MM.1S (cell line): Measurements from ENCODE around the gene PCYT1B.

ENCODE experiments used
- DNase-seq: peaks from one replicate; pipeline ENCODE4 v3.0.0-alpha.2; 2015
- H2AFZ ChIP-seq: fragments of 300-600 bp; sonication (generic); 2 replicates; pipeline ENCODE4 v1.6.0; 2016; ENCODE audit warnings: antibody characterized with exemption, low read length
- H3F3A ChIP-seq: fragments of 300-600 bp; sonication (generic); 2 replicates; pipeline ENCODE4 v1.6.1; 2016; ENCODE audit warnings: mild to moderate bottlenecking, antibody characterized with exemption, low read length, moderate library complexity, mixed read lengths; ENCODE audit not compliant: insufficient read depth
- H3K27ac ChIP-seq: fragments of 300-600 bp; sonication (generic); 2 replicates; pipeline ENCODE4 v1.5.1; 2016; ENCODE audit warnings: mild to moderate bottlenecking, low read length
- H3K27me3 ChIP-seq: fragments of 300-600 bp; sonication (generic); replicated peaks from 2 replicates; pipeline ENCODE4 v1.6.0; 2016; ENCODE audit warnings: low read length; ENCODE audit not compliant: insufficient read depth
- H3K36me3 ChIP-seq: fragments of 300-600 bp; sonication (generic); replicated peaks from 2 replicates; pipeline ENCODE4 v1.6.1; 2016; ENCODE audit warnings: mild to moderate bottlenecking, low read length, mixed read lengths; ENCODE audit not compliant: insufficient read depth
- H3K4me1 ChIP-seq: fragments of 300-600 bp; sonication (generic); 2 replicates; pipeline ENCODE4 v1.6.1; 2016; ENCODE audit warnings: low read length, mixed read lengths
- H3K4me2 ChIP-seq: fragments of 300-600 bp; sonication (generic); 2 replicates; pipeline ENCODE4 v1.6.0; 2016; ENCODE audit warnings: low read depth, low read length
- H3K4me3 ChIP-seq: fragments of 300-600 bp; sonication (generic); 2 replicates; pipeline ENCODE4 v1.5.1; 2016; ENCODE audit warnings: low read length, mixed read lengths
- H3K79me2 ChIP-seq: fragments of 300-600 bp; sonication (generic); 2 replicates; pipeline ENCODE4 v1.6.1; 2016; ENCODE audit warnings: mixed run types, low read length, mixed read lengths
- H3K9ac ChIP-seq: fragments of 300-600 bp; sonication (generic); 2 replicates; pipeline ENCODE4 v1.6.1; 2016; ENCODE audit warnings: low read length, mixed read lengths
- H3K9me2 ChIP-seq: fragments of 300-600 bp; sonication (generic); replicated peaks from 2 replicates; pipeline ENCODE4 v1.6.1; 2016; ENCODE audit warnings: mild to moderate bottlenecking, low read length, mixed read lengths; ENCODE audit not compliant: insufficient read depth
- H3K9me3 ChIP-seq: fragments of 300-600 bp; sonication (generic); replicated peaks from 2 replicates; pipeline ENCODE4 v1.6.1; 2016; ENCODE audit warnings: mild to moderate bottlenecking, low read length, mixed read lengths; ENCODE audit not compliant: insufficient read depth
- H4K20me1 ChIP-seq: fragments of 300-600 bp; sonication (generic); 2 replicates; pipeline ENCODE4 v1.6.1; 2016; ENCODE audit warnings: mild to moderate bottlenecking, low read length, moderate library complexity, mixed read lengths; ENCODE audit not compliant: insufficient read depth
- EZH2 ChIP-seq: fragments of 300-600 bp; sonication (generic); optimal IDR thresholded peaks from 2 replicates; pipeline ENCODE3; 2017; ENCODE audit warnings: low read depth, mild to moderate bottlenecking, antibody characterized with exemption, low read length, mixed read lengths
- EZH2phosphoT487 ChIP-seq: fragments of 300-600 bp; sonication (generic); IDR thresholded peaks from 2 replicates; pipeline ENCODE4 v1.6.1; 2018; ENCODE audit warnings: antibody characterized with exemption, low read length
- TF ChIP-seq, protein P1 (sequence below): fragments of 300-600 bp; sonication (generic); IDR thresholded peaks from 2 replicates; pipeline ENCODE4 v1.5.1; 2016; ENCODE audit warnings: antibody characterized with exemption, low read length, mixed read lengths

The PCYT1B gene

DNA sequence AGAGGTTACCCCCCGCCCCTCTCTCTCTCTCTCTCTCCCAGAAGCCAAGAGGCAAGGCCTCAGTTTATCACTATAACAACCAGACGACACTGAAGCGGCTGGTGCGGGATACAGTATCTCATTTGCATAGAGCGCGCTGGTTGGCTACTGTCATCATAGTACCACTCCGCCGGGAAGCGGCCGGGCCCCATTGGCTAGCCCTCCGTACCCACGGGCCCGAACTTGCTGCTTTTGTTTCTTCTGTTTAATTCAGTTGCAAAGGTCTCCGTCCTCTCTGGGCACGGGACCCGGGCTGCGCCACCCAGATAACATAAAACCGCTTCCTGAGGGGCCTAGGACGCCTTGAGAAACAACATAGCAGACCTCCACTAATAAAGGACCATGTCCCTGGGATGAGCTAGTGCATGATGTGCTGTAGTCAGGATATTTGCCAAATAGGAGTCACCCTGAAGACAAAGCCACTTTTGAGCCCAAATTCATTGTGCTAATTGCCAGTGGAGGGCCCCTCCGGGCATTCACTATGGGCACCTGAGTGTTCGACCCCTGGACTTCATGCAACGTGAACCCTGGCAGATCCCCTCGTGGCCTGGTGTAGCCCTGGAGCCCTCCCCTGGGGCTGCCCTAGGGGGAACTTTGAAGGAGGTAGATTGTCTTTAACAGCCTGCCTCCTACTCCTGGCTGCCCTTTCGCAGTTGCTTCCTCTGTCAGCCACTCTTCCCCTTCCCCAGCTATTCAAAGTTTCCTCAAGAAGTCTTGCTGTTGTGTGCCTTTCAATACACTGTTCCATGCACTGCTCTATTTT is at the start of gene PCYT1B:
PCYT1B (minus strand) TSS at position 91 of the 802 bp plus-strand sequence. CDS start 242 bp downstream, outside the sequence.
- Histone ChIP-seq H3K9me2 (no peaks in the 10 kb centered on the region), H3K9ac (peak within 1 kb of the TSS; percentile 22; the same call in 1 of the 2 replicates), H2AFZ (peak within 1 kb of the TSS; percentile 78), H3K4me3 (peak within 1 kb of the TSS; percentile 60), H3K9me3 (no peaks in the 10 kb centered on the region), H3K27ac (peak within 1 kb of the TSS; percentile 23; the same call in 1 of the 2 replicates), H4K20me1 (no peaks in the 10 kb centered on the region), H3K4me2 (peak within 1 kb of the TSS; percentile 86), H3K4me1 (peaks cover 3% of the 10 kb centered on the region; the same call in 1 of the 2 replicates), H3K36me3 (no peaks in the 10 kb centered on the region), H3K27me3 (no peaks in the 10 kb centered on the region), H3K79me2 (no peaks in the 10 kb centered on the region), H3F3A (peaks cover 5% of the 10 kb centered on the region; the same call in 1 of the 2 replicates)
- peak; percentile 66 for DNase-seq
- TF ChIP-seq, protein P1, sequence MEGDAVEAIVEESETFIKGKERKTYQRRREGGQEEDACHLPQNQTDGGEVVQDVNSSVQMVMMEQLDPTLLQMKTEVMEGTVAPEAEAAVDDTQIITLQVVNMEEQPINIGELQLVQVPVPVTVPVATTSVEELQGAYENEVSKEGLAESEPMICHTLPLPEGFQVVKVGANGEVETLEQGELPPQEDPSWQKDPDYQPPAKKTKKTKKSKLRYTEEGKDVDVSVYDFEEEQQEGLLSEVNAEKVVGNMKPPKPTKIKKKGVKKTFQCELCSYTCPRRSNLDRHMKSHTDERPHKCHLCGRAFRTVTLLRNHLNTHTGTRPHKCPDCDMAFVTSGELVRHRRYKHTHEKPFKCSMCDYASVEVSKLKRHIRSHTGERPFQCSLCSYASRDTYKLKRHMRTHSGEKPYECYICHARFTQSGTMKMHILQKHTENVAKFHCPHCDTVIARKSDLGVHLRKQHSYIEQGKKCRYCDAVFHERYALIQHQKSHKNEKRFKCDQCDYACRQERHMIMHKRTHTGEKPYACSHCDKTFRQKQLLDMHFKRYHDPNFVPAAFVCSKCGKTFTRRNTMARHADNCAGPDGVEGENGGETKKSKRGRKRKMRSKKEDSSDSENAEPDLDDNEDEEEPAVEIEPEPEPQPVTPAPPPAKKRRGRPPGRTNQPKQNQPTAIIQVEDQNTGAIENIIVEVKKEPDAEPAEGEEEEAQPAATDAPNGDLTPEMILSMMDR, result no peak
- TF ChIP-seq EZH2phosphoT487 (no peak), EZH2 (no peak)

DNA sequence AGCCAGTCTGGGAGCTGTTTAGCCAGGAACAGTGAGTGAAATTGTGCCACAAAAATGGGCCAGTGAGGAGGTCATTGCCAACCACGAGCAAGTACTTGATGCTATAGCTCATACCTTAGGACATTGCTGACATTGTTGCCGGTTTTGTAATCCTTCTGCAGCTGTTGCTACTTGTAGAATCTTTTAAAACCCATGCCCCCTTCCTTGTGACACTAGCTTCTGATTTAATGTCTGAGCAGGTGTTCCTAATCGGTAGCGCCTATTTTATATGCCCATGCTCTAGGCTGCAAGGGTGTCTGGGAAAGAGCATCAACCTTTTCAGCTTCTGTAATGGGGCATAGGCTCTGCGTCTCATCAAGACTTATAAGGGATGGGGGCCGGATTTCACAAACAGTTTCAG is 49.1 kb upstream of the PCYT1B start:
- Histone ChIP-seq H3K79me2 (peaks cover 73% of the 10 kb centered on the region), H4K20me1 (no peaks in the 10 kb centered on the region), H3K9me3 (no peaks in the 10 kb centered on the region), H3K27me3 (no peaks in the 10 kb centered on the region), H3K4me1 (peaks cover 28% of the 10 kb centered on the region), H3K4me3 (peak overlapping the region; percentile 39), H3K9ac (peak overlapping the region; percentile 21; the same call in 1 of the 2 replicates), H3K4me2 (peak overlapping the region; percentile 77), H2AFZ (no peak overlapping the region), H3K36me3 (no peaks in the 10 kb centered on the region; the same call in 1 of the 2 replicates), H3F3A (peaks cover 20% of the 10 kb centered on the region), H3K9me2 (no peaks in the 10 kb centered on the region), H3K27ac (peak overlapping the region; percentile 68; the same call in 1 of the 2 replicates)
- DNase-seq, result peak; percentile 37
- no peak for TF ChIP-seq EZH2
- no peak for TF ChIP-seq EZH2phosphoT487
- TF ChIP-seq, protein P1, result no peak

DNA sequence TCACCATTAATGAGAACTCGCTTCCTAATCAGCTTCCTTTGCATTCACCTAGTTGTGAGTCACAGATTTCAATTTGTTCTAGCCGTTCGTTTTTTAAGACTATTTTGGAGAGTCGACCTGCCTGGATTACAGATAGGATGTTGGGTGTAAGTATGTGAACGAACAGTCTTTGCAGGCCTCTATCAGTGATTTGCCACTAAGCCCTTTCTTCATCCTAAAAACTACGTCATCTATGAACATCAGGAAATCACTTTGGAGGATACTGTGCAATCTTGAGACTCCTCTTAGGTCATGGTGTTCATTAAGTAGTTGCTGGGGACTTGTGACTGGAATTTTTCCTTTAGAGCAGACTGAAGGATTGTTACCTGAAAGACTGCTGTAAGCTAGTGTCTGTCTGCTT is 47.7 kb upstream of the PCYT1B start:
- Histone ChIP-seq H3K79me2 (peaks cover 61% of the 10 kb centered on the region), H3K4me3 (peak overlapping the region; percentile 84)

More for the DNA sequence above, 47.7 kb upstream of the PCYT1B start:
- no peaks in the 10 kb centered on the region for H4K20me1 ChIP-seq
- H3K27me3 ChIP-seq, result no peaks in the 10 kb centered on the region
- H3K9me3 ChIP-seq, result no peaks in the 10 kb centered on the region
- peak overlapping the region; percentile 77 for H3K4me2 ChIP-seq
- no peak overlapping the region for H2AFZ ChIP-seq
- peak overlapping the region; percentile 68; the same call in 1 of the 2 replicates for H3K27ac ChIP-seq
- DNase-seq, result no peak
- peaks cover 14% of the 10 kb centered on the region for H3F3A ChIP-seq
- H3K36me3 ChIP-seq, result no peaks in the 10 kb centered on the region; the same call in 1 of the 2 replicates
- H3K9me2 ChIP-seq, result no peaks in the 10 kb centered on the region
- peak overlapping the region; percentile 91; the same call in 1 of the 2 replicates for H3K9ac ChIP-seq
- H3K4me1 ChIP-seq, result peaks cover 18% of the 10 kb centered on the region
- TF ChIP-seq, protein P1, result no peak
- TF ChIP-seq EZH2phosphoT487, result no peak
- no peak for TF ChIP-seq EZH2
